ENCODE data around the gene ABCF2.

Gene ABCF2

DNA sequence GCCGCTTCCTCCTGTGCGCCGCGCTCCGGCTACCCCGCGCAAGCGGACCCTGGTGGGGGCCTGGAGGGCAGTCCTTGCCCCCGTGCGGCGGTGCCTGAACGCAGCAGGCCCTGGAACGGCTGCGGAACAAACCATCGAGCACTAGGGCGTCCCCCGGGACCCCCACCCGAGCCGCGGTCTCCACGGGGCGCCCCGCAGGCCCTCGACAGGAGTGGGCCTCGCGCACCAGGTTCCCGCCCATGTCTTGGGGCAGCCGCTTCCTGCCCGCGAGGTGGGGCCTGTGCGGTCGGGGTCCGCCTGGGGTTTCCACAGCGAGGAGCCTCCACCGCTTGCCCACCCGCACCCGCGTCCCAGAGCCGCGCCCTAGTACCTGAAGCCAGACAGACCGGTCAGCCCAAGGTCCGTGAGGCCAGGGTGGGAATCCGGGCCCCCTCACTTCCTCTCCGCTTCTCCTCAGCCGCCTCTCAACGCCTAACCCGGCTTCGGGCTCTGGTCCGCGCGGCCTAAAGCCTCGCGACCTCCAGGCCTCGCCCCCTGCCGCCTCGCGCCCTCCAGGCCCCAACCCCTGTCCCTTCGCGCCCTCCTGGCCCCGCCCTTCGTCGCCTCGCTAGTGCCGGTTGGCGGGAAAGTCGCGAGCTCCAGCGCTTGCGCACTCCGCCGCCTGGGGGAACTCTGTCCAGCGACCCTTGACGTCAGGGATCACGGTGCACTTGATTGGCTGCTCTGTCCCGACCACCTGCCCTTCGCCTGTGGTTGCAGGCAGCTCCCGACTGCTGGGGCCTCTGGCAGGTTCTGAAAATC lies 52.6 kb downstream of the ABCF2 start:
- Histone ChIP-seq H3K27ac (no peak overlapping the region), H3K36me3 (ENCODE audit: insufficient read depth) (no peaks in the 10 kb centered on the region), H3K4me1 (ENCODE audit: low read depth, poor library complexity, severe bottlenecking) (peaks cover 3% of the 10 kb centered on the region), H3K79me2 (ENCODE audit: insufficient read depth, low read depth) (no peaks in the 10 kb centered on the region), H3K4me2 (no peak overlapping the region), H3K9ac (no peak overlapping the region), H4K20me1 (ENCODE audit: insufficient read depth) (no peaks in the 10 kb centered on the region), H3K4me3 (IDR thresholded peaks at IDR 0.05; ENCODE audit: insufficient read depth, low read depth, low read length) (no peak overlapping the region), H2AFZ (ENCODE audit: low read depth) (no peak overlapping the region), H3K27me3 (ENCODE audit: insufficient read depth, low read depth) (peaks cover 67% of the 10 kb centered on the region)
- TF ChIP-seq, protein P1, sequence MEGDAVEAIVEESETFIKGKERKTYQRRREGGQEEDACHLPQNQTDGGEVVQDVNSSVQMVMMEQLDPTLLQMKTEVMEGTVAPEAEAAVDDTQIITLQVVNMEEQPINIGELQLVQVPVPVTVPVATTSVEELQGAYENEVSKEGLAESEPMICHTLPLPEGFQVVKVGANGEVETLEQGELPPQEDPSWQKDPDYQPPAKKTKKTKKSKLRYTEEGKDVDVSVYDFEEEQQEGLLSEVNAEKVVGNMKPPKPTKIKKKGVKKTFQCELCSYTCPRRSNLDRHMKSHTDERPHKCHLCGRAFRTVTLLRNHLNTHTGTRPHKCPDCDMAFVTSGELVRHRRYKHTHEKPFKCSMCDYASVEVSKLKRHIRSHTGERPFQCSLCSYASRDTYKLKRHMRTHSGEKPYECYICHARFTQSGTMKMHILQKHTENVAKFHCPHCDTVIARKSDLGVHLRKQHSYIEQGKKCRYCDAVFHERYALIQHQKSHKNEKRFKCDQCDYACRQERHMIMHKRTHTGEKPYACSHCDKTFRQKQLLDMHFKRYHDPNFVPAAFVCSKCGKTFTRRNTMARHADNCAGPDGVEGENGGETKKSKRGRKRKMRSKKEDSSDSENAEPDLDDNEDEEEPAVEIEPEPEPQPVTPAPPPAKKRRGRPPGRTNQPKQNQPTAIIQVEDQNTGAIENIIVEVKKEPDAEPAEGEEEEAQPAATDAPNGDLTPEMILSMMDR (conservative IDR thresholded peaks at IDR 0.05; ENCODE audit: low read depth, low read length): no peak

DNA sequence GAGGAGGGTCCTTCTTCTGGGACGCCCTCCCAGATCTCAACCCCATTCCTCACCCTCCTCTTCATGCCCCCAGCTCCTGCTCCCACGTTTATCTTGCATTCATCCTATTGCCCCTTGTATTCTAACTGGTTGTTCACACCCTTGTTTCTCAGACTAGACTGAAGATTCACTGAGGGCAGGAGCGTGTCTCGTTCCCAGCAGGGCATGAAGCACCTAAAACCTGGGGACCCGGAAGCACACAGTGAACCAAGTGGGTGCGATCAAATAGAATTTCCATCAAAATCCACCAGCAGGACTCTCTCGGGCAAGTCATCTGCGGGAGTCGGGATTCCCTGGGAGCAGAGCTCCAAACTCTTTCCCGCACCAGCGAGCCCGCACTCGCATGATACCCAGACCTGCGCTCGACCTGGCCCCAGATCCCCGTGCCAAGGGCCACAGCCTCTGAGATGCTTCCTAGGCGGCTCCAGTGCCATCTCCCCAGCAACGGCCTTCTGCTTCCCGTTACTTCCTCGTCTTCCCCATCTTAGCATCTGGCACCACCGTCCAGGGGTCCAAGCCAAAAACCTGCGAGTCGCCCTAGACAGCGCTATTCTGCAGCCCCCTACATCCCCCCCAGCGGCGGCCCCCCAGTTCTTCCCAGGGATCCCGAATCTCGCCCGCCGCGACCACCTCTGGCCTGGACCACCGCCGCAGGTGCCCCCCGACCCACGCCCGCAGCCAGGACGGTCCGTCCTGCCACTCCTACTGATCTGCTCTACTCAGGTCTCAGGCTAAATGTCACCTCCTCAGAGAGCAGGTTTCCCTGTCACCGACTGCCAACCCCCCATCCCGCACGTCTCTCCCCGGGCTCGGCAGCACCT lies 53.4 kb downstream of the ABCF2 start:
- H4K20me1 ChIP-seq (ENCODE audit: insufficient read depth): no peaks in the 10 kb centered on the region
- H2AFZ ChIP-seq (ENCODE audit: low read depth): no peak overlapping the region
- H3K79me2 ChIP-seq (ENCODE audit: insufficient read depth, low read depth): no peaks in the 10 kb centered on the region
- TF ChIP-seq, protein P1 (conservative IDR thresholded peaks at IDR 0.05; ENCODE audit: low read depth, low read length): no peak
- H3K36me3 ChIP-seq (ENCODE audit: insufficient read depth): no peaks in the 10 kb centered on the region
- H3K4me3 ChIP-seq (IDR thresholded peaks at IDR 0.05; ENCODE audit: insufficient read depth, low read depth, low read length): no peak overlapping the region
- H3K4me2 ChIP-seq: no peak overlapping the region
- peaks cover 3% of the 10 kb centered on the region for H3K4me1 ChIP-seq (ENCODE audit: low read depth, poor library complexity, severe bottlenecking)
- peaks cover 67% of the 10 kb centered on the region for H3K27me3 ChIP-seq (ENCODE audit: insufficient read depth, low read depth)
- no peak overlapping the region for H3K9ac ChIP-seq
- H3K27ac ChIP-seq: no peak overlapping the region

DNA sequence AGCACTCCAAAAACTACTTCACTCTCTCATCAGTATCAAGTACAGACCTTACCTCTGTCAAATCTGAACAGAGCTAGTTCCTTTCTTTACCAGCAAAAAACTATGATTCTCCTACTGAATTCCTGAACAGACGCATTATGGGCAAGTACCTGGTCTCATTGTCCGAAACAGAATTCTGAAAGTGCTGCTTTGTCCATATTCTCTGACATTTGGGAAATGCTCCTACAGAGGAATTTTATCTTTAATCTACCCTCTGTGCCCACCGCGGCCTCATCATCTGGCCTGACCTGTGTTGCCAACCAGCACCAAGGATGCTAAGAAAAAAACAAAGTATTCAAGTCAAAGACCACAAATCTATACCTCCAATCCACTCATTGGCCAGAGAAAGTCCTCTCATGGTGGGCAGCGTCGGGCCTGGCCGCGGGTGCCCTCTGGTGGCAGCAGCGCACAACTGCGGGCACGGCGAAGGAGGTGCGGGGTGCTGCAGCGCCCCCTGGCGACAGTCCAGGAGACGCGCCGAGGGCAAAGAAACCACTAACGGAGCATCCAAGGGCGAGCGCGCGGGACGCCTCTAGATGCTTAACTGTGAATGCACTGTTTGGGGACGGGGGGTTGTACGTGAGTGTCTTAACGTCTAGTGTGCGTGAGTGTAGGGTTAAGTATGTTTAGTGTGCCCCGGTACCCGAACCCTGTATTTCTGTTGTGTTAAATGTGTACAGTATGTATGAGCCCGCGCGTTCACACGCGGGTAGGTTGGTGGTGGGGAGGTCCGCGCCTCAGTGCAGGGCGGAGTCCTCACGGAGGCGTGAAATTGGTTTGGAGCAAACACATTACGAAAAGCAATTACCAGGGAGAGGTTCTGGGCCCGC lies 54.5 kb downstream of the ABCF2 start:
- H3K9ac ChIP-seq: no peak overlapping the region
- no peaks in the 10 kb centered on the region for H3K79me2 ChIP-seq (ENCODE audit: insufficient read depth, low read depth)
- peaks cover 3% of the 10 kb centered on the region for H3K4me1 ChIP-seq (ENCODE audit: low read depth, poor library complexity, severe bottlenecking)
- H4K20me1 ChIP-seq (ENCODE audit: insufficient read depth): no peaks in the 10 kb centered on the region
- no peak overlapping the region for H3K4me3 ChIP-seq (IDR thresholded peaks at IDR 0.05; ENCODE audit: insufficient read depth, low read depth, low read length)
- H3K36me3 ChIP-seq (ENCODE audit: insufficient read depth): no peaks in the 10 kb centered on the region
- TF ChIP-seq, protein P1 (conservative IDR thresholded peaks at IDR 0.05; ENCODE audit: low read depth, low read length): peak; percentile 100
- H3K27me3 ChIP-seq (ENCODE audit: insufficient read depth, low read depth): peaks cover 67% of the 10 kb centered on the region
- no peak overlapping the region for H3K4me2 ChIP-seq
- H3K27ac ChIP-seq: no peak overlapping the region
- no peak overlapping the region for H2AFZ ChIP-seq (ENCODE audit: low read depth)

GRCh38 chr7:151168787-151169162 lies 58.2 kb downstream of the ABCF2 start:
- no peaks in the 10 kb centered on the region for H3K36me3 ChIP-seq (ENCODE audit: insufficient read depth)
- H3K27me3 ChIP-seq (ENCODE audit: insufficient read depth, low read depth): peaks cover 50% of the 10 kb centered on the region
- H3K4me2 ChIP-seq: peak overlapping the region; percentile 44; the same call in 1 of the 2 replicates
- no peak overlapping the region for H3K9ac ChIP-seq
- TF ChIP-seq, protein P1 (conservative IDR thresholded peaks at IDR 0.05; ENCODE audit: low read depth, low read length): no peak
- H3K27ac ChIP-seq: no peak overlapping the region
- H3K4me3 ChIP-seq (IDR thresholded peaks at IDR 0.05; ENCODE audit: insufficient read depth, low read depth, low read length): no peak overlapping the region
- no peak overlapping the region for H2AFZ ChIP-seq (ENCODE audit: low read depth)
- H3K4me1 ChIP-seq (ENCODE audit: low read depth, poor library complexity, severe bottlenecking): peaks cover 3% of the 10 kb centered on the region
- H4K20me1 ChIP-seq (ENCODE audit: insufficient read depth): no peaks in the 10 kb centered on the region
- no peaks in the 10 kb centered on the region for H3K79me2 ChIP-seq (ENCODE audit: insufficient read depth, low read depth)
